NCI-H2196 treated with DMSO at 0.1 percent for 48 hours (cell line): ENCODE results near the gene AUTS2.

Experiments
- DNase-seq: peaks from one replicate; lab custom pipeline; 2025; ENCODE audit not compliant: unreplicated experiment; lab: John Stamatoyannopoulos, UW

AUTS2 gene

GRCh38 chr7:70016044-70016770 is 417.9 kb downstream of the AUTS2 start:
- DNase-seq: no peak

GRCh38 chr7:70017357-70017756 is 419.1 kb downstream of the AUTS2 start:
- DNase-seq: no peak

GRCh38 chr7:70018700-70019099 is 420.4 kb downstream of the AUTS2 start:
- DNase-seq: no peak

- no peak for DNase-seq
Measured at GRCh38 chr7:70027867-70028266, 429.6 kb downstream of the AUTS2 start.

GRCh38 chr7:70028620-70029019 is 430.3 kb downstream of the AUTS2 start:
- DNase-seq: no peak

GRCh38 chr7:70029993-70030392 is 431.7 kb downstream of the AUTS2 start:
- DNase-seq: no peak

GRCh38 chr7:70030745-70031144 is 432.5 kb downstream of the AUTS2 start:
- DNase-seq: no peak

GRCh38 chr7:70031245-70031644 is 433.0 kb downstream of the AUTS2 start:
- no peak for DNase-seq

- no peak for DNase-seq
Measured at GRCh38 chr7:70032649-70033048, 434.4 kb downstream of the AUTS2 start.

- DNase-seq: no peak
Measured at GRCh38 chr7:70033226-70033625, 435.0 kb downstream of the AUTS2 start.

- DNase-seq: no peak
Measured at GRCh38 chr7:70034999-70035398, 436.7 kb downstream of the AUTS2 start.

- DNase-seq: no peak
Measured at GRCh38 chr7:70035519-70035918, 437.2 kb downstream of the AUTS2 start.

- no peak for DNase-seq
Measured at GRCh38 chr7:70035955-70036354, 437.7 kb downstream of the AUTS2 start.

- no peak for DNase-seq
Measured at GRCh38 chr7:70036695-70037094, 438.4 kb downstream of the AUTS2 start.

GRCh38 chr7:70037171-70037933 is 439.1 kb downstream of the AUTS2 start:
- no peak for DNase-seq

- DNase-seq: no peak
Measured at GRCh38 chr7:70040051-70040450, 441.8 kb downstream of the AUTS2 start.

- DNase-seq: no peak
Measured at GRCh38 chr7:70040970-70041766, 442.9 kb downstream of the AUTS2 start.

- peak; percentile 20 for DNase-seq
Measured at GRCh38 chr7:70042533-70042932, 444.3 kb downstream of the AUTS2 start.

- DNase-seq: no peak
Measured at GRCh38 chr7:70043015-70043538, 444.8 kb downstream of the AUTS2 start.

GRCh38 chr7:70044064-70044463 is 445.8 kb downstream of the AUTS2 start:
- DNase-seq: no peak

- DNase-seq: no peak
Measured at GRCh38 chr7:70044525-70044924, 446.2 kb downstream of the AUTS2 start.
